Astrocyte of the cerebellum (primary cell): ENCODE data around the gene MRPL45.
A peak's percentile ranks its signal among the peaks of the same experiment; 100 is the strongest.

Source experiments
- DNase-seq: peaks from one replicate; pipeline ENCODE4 v3.0.0-alpha.2; 2011; ENCODE audit warnings: low read depth
- H3K4me3 ChIP-seq: 2 replicates; pipeline ENCODE4 v1.5.1; 2011; ENCODE audit warnings: mild to moderate bottlenecking, low read depth, low read length, moderate library complexity
- in situ Hi-C: cut with HindIII; loops from 2 replicates; pipeline ENCODE4 v1.10.0; 2017; ENCODE audit warnings: low sequenced_read_pairs
- TF ChIP-seq, protein P1 (sequence below): IDR thresholded peaks from 2 replicates; pipeline ENCODE4 v1.5.1; 2012; ENCODE audit warnings: low read length, low read depth, moderate library complexity, mild to moderate bottlenecking; ENCODE audit errors: missing control alignments

Gene MRPL45

DNA sequence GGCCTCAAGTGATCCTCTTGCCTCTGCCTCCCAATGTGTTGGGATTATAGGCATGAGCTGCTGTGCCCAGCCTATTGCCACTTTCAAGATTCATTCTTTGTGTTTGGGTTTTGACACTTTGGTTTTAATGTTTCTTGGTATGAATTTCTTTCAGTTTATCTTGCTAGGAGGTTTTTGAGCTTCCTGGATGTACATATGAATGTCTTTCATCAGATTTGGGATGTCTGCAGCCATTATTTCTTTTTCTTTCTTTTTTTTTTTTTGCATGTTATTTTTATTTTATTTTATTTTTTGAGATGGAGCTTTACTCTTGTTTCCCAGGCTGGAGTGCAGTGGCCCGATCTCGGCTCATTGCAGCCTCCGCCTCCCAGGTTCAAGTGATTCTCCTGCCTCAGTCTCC lies 18.5 kb downstream of the MRPL45 start:
- TF ChIP-seq, protein P1, sequence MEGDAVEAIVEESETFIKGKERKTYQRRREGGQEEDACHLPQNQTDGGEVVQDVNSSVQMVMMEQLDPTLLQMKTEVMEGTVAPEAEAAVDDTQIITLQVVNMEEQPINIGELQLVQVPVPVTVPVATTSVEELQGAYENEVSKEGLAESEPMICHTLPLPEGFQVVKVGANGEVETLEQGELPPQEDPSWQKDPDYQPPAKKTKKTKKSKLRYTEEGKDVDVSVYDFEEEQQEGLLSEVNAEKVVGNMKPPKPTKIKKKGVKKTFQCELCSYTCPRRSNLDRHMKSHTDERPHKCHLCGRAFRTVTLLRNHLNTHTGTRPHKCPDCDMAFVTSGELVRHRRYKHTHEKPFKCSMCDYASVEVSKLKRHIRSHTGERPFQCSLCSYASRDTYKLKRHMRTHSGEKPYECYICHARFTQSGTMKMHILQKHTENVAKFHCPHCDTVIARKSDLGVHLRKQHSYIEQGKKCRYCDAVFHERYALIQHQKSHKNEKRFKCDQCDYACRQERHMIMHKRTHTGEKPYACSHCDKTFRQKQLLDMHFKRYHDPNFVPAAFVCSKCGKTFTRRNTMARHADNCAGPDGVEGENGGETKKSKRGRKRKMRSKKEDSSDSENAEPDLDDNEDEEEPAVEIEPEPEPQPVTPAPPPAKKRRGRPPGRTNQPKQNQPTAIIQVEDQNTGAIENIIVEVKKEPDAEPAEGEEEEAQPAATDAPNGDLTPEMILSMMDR, result no peak
- no peak overlapping the region for H3K4me3 ChIP-seq
- DNase-seq, result no peak
- in situ Hi-C loops, result no loop called here

DNA sequence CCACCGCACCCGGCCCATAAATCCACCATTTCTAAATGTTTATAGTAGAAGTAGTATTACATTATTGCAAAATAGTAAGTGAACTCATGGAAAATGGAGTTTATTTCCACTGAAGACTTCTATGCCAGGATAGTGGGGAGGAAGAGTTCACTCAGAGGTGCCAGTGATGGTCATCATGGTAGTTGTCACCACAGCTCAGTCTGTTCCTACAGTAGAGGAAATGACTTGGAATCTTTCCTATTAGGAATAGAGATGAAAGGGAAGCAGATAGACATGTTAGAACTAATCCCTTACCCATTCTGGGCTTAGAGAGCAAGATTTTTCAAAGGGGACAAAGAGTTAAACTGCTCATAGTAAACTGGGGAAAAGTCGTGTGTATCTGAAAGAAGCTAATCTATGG lies 20.1 kb downstream of the MRPL45 start:
- no peak overlapping the region for H3K4me3 ChIP-seq
- DNase-seq, result no peak
- TF ChIP-seq, protein P1, result no peak
- in situ Hi-C loops, result no loop called here

DNA sequence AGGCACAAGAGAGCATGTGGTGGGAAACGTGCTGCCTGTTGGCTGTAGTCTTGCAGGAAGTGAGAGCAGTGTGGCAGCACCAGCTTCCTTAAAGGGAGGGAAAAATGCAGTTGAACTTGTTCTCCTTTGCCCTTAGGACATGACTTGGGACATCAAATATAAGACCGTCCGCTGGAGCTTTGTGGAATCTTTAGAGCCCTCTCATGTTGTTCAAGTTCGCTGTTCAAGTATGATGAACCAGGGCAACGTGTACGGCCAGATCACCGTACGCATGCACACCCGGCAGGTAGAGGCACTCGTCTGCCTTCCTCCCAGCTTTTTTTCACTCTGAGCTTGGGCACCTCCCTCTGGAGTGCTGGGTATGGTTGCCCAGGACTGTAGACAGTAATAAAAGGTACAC lies 23.5 kb downstream of the MRPL45 start:
- TF ChIP-seq, protein P1, result no peak
- H3K4me3 ChIP-seq, result no peak overlapping the region
- in situ Hi-C loops, result no loop called here
- no peak for DNase-seq

DNA sequence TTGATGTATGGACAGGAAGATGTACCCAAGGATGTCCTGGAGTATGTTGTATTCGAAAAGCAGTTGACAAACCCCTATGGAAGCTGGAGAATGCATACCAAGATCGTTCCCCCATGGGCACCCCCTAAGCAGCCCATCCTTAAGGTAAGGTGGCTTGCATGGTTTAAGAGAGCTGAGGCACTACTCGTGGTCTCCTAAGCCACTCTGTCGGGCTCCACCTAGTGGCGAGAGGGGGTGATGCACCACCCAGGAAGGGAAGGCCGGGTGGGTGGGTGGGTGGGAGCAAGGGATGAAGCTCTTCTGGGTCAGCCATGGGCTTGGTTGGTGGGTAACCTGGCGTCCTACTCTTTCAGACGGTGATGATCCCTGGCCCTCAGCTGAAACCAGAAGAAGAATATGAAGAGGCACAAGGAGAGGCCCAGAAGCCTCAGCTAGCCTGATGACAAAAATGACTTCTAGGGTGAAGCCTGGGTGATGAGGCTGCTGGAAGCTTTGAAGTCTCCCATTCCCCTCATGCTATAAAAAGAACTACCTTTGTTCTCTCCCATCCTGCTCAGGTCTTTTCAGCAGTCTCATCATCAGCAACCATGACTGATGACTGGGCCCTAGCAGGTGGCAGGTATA lies 25.3 kb downstream of the MRPL45 start:
- in situ Hi-C loops, result no loop called here
- TF ChIP-seq, protein P1, result peak; percentile 71
- no peak overlapping the region for H3K4me3 ChIP-seq
- peak; percentile 20 for DNase-seq

DNA sequence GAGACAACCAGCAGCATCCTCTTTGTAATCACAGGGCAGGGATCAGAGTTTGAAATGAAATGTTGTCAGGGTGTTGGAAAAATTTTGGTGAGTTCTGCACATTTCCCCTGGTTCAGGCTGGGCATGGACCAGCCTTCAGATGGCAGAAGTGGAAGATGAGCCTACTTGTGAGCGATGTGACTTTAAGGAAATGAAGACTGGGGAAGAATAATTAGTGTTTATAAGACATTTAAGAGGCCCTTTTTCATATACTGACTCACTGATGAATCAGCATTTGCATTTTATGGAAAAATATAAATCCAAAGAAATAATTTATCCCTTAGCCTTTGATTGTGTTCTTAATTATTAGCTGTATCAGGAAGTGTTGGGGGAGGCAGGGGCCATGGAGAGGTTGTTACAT lies 25.9 kb downstream of the MRPL45 start:
- DNase-seq, result no peak
- in situ Hi-C loops, result no loop called here
- TF ChIP-seq, protein P1, result no peak
- no peak overlapping the region for H3K4me3 ChIP-seq

DNA sequence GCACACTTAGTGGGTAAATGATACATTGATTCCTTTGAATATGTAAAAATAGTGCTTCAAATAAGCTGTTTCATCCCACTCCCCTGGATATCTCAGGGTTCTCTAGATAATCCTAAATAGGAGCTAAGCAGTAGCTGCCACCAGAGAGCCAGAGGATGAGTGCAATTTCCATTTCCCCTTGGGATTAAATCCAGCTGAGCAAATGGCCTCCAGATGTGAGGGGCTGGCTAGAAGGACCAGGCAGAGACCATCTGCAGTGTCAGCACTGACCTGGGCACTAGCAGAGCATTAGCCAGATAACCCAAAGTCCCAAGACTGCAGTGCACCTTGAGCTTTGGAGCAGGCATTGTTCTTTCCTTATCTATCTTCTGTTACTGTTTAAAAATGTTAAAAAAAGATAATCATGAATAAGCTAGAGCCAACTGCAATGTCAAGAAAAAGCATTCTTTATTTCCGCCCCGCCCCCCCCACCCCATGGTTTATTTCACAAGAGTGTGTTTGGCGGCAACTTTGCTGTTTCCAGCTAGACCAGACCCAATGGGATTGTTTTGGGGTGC lies 27.3 kb downstream of the MRPL45 start:
- in situ Hi-C loops, result no loop called here
- TF ChIP-seq, protein P1, result no peak
- no peak overlapping the region for H3K4me3 ChIP-seq
- DNase-seq, result no peak

DNA sequence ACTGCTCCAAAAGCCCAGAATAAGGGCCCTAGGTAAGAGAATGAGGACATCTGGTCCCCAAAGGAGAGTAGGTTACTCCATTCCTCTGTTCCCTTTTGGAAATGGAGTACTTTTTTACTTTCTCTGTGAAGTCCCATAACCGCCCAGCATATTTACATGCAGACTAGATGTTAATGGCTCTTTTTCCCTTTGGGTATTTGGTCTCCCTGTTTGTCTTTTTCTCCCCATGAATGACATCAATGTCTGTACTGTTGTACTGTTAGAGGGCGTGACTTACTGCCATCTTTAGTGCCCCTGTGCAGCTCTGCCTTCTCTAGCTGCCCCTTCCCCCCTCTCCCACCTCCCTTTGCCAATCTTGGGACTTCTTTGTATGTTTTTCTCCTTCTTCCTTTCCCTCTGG lies 27.8 kb downstream of the MRPL45 start:
- no peak overlapping the region for H3K4me3 ChIP-seq
- TF ChIP-seq, protein P1, result no peak
- DNase-seq, result no peak
- in situ Hi-C loops, result no loop called here
